Endodermal cell (in vitro differentiated cells): ENCODE data around the gene SLC9A5. TPM values are rescaled to one million over a fixed set of nuclear protein-coding genes. Genes with fewer than 3 reads are reported as not detected.

Experiments used
- DNase-seq: peaks from one replicate; pipeline ENCODE4 v3.0.0-alpha.2; 2017
- H3K27ac ChIP-seq: 2 replicates; pipeline ENCODE4 v1.5.1; 2013; ENCODE audit warnings: mild to moderate bottlenecking, low read depth, low read length, moderate library complexity
- H3K27me3 ChIP-seq: 2 replicates; pipeline ENCODE4 v1.6.1; 2013; ENCODE audit warnings: mild to moderate bottlenecking, low read length, moderate library complexity; ENCODE audit not compliant: insufficient read depth, control insufficient read depth, poor library complexity, severe bottlenecking
- H3K36me3 ChIP-seq: 2 replicates; pipeline ENCODE4 v1.7.0; 2013; ENCODE audit warnings: mild to moderate bottlenecking, low read length, moderate library complexity; ENCODE audit not compliant: control insufficient read depth, insufficient read depth
- H3K4me1 ChIP-seq: one replicate; pipeline ENCODE4 v1.7.0; 2013; ENCODE audit warnings: low read length; ENCODE audit not compliant: control insufficient read depth, insufficient read depth
- H3K4me3 ChIP-seq: 2 replicates; pipeline ENCODE4 v1.5.1; 2013; ENCODE audit warnings: mild to moderate bottlenecking, low read length, moderate library complexity
- H3K9ac ChIP-seq: 2 replicates; pipeline ENCODE4 v1.6.1; 2013; ENCODE audit warnings: mild to moderate bottlenecking, low read length, moderate library complexity; ENCODE audit not compliant: poor library complexity, severe bottlenecking; ENCODE audit errors: extremely low read depth
- H3K9me3 ChIP-seq: 2 replicates; pipeline ENCODE4 v1.6.1; 2013; ENCODE audit warnings: mild to moderate bottlenecking, low read length, moderate library complexity; ENCODE audit not compliant: control insufficient read depth
- H3K27ac Mint-ChIP-seq: 2 replicates; pipeline ENCODE4 v1.8.0; 2020; ENCODE audit warnings: mixed read lengths
- H3K27me3 Mint-ChIP-seq: 2 replicates; pipeline ENCODE4 v1.8.0; 2021; ENCODE audit warnings: mild to moderate bottlenecking, mixed read lengths; ENCODE audit not compliant: insufficient read depth
- H3K36me3 Mint-ChIP-seq: 2 replicates; pipeline ENCODE4 v1.8.0; 2020; ENCODE audit warnings: low read depth, mixed read lengths
- H3K4me1 Mint-ChIP-seq: 2 replicates; pipeline ENCODE4 v1.8.0; 2020; ENCODE audit warnings: mixed read lengths
- H3K4me3 Mint-ChIP-seq: 2 replicates; pipeline ENCODE4 v1.8.0; 2020; ENCODE audit warnings: mild to moderate bottlenecking, moderate library complexity, mixed read lengths
- H3K9me3 Mint-ChIP-seq: 2 replicates; pipeline ENCODE4 v1.8.0; 2020; ENCODE audit warnings: mild to moderate bottlenecking, mixed read lengths
- CTCF ChIP-seq: fragments of 200-600 bp; sonication (generic); conservative IDR thresholded peaks from 2 replicates; pipeline ENCODE4 v1.5.0; 2021; ENCODE audit warnings: antibody characterized with exemption, mild to moderate bottlenecking
- WGBS, 2 experiments: methylation state at CpG; one replicate each; pipeline versions ENCODE4 v1.1.5 to v1.1.7; 2013; ENCODE audit warnings: missing lambda C conversion rate in 2 of 2, mixed read lengths in 1 of 2; ENCODE audit not compliant: insufficient coverage in 1 of 2, insufficient read length in 1 of 2; 5-methylcytosine and 5-hydroxymethylcytosine counted together
- long read RNA-seq, 4 experiments: library from polyadenylated mRNA in 2 of 4; library from RNA in 1 of 4; library from capped mRNA in 1 of 4; stranded (forward) in 3 of 4; unstranded in 1 of 4; transcript quantifications; one replicate each; pipeline ENCODE4 v2.0.0, GENCODE V29; 2020 to 2021; ENCODE audit warnings: inconsistent platforms in 1 of 4
- polyA plus RNA-seq, 2 experiments: library from polyadenylated mRNA; stranded (reverse); fragments of 50-300 nt; gene quantifications; one replicate each; pipeline ENCODE4 v1.2.3, GENCODE V29; 2013
- total RNA-seq, 2 donors: library from RNA; stranded (reverse); fragmentation: NEBNext Ultra II Directional in 1 of 2; extraction: Animal tissue kit (Norgen Biotek cat#: 25700) in 1 of 2; gene quantifications; 2 replicates in 1 of 2; 3 replicates in 1 of 2; pipeline ENCODE4 v1.2.1, GENCODE V29; 2021

SLC9A5 gene
- total RNA-seq, result 1 to 10 TPM; 8.9 to 9.0 TPM
- polyA plus RNA-seq (2013, experiment 1 of 2), result 4.8 TPM
- polyA plus RNA-seq (2013, experiment 2 of 2), result 4.6 TPM
- long read RNA-seq, experiment 1, partial matches to known transcripts, result 1 of 1 reads
- long read RNA-seq, experiment 1, other reads (novel, unspliced or antisense), result 0 of 1 reads
- long read RNA-seq, experiment 2, transcript SLC9A5-201 (16 exons, 3,736 nt), result major isoform, 7 of 22 reads
- long read RNA-seq, experiment 2, partial matches to known transcripts, result 3 of 22 reads
- long read RNA-seq, experiment 2, other reads (novel, unspliced or antisense), result 11 of 22 reads
- long read RNA-seq, experiment 3, partial matches to known transcripts, result 1 of 6 reads
- long read RNA-seq, experiment 3, other reads (novel, unspliced or antisense), result 5 of 6 reads
- long read RNA-seq, experiment 4, result 0 reads

DNA sequence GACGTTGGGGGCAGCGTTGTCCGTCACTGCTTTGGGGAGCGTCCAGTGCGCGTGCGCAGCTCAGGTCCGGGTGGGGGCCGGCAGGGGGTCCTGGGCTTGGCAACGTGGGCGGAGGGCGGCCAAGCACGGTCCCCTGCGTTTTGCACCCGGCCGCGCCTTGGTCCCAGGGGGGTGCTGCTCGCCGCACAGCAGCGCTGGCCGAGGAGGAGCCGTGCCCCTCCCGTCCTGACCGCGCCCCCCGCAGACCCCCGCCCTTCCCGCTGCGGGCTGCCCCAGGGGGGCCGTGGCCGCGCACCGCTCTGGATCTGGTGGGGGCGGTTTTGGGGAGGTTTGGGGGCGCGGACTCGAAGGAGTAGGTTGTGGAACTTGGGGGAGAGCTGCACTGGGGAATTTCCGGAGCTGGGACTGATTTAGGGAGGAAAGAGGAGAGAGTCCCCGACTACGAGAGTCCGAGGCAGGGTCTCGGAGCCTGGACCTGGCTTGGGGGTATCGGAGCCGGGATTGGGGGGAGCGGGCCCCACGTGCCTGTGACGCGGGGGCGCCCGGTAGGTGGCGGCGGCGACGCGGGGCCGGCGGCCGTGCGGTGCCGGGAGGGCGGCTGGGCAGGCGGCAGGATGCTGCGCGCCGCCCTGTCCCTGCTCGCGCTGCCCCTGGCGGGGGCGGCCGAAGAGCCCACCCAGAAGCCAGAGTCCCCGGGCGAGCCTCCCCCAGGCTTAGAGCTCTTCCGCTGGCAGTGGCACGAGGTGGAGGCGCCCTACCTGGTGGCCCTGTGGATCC lies at the start of gene SLC9A5:
TSS of gene SLC9A5 (plus strand) at position 579 of the 777 bp plus-strand sequence. CDS start at position 615, 36 bp downstream.
- Mint-ChIP-seq H3K36me3 (no peaks in the 10 kb centered on the region), H3K9me3 (no peaks in the 10 kb centered on the region), H3K4me3 (peak within 1 kb of the TSS; percentile 86), H3K4me1 (peaks cover 24% of the 10 kb centered on the region), H3K27ac (peak within 1 kb of the TSS; percentile 27), H3K27me3 (peaks cover 27% of the 10 kb centered on the region)
- peak; percentile 54 for TF ChIP-seq CTCF
- 0 to 1% methylated on average over 20 to 75 of the region's 75 CpGs for WGBS, 2 experiments
- Histone ChIP-seq H3K27ac (no peak within 1 kb of the TSS), H3K9ac (peak within 1 kb of the TSS; percentile 55), H3K27me3 (no peaks in the 10 kb centered on the region), H3K4me3 (peak within 1 kb of the TSS; percentile 89), H3K36me3 (peaks cover 24% of the 10 kb centered on the region), H3K9me3 (no peaks in the 10 kb centered on the region), H3K4me1 (peaks cover 17% of the 10 kb centered on the region)
- peak; percentile 81 for DNase-seq

DNA sequence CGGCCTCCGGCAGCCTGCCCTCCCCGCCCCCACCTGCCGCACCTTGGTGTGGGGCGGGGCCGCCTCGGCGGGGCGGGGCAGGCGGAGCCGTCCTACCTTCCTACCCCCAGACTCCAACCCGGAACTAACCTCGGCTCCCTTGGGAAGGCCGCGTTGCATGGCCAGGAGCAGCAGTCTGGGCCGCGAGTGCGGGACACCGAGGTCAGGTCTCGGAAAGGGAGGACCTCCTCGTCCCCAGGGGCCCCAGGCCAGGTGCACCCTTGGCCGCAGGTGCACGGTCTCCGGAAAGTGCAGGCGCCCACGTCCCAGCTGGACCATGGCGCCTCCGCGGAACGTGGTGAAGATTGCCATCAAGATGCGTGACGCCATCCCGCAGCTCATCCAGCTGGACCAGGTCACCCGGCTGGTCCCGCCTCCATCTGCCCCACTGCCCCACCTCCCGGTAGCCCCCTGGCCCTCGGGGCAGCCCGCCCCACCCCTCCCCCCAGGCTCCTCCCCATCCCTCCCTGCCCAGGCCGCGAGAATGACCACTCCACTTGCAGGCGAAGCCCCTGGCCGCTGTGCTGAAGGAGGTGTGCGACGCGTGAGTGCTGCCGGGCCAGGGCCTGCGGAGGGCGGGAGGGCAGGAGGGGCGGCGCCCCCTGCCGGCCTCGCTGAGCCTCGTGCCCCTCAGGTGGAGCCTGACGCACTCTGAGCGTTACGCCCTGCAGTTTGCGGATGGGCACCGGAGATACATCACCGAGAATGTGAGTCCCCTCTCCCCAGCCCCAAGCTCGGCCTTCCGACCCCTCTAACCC lies 49.6 kb upstream of the SLC9A5 start, which contains the start of gene ELMO3:
TSS of gene ELMO3 (plus strand) at position 121 of the 797 bp plus-strand sequence. CDS start at position 317, 196 bp downstream.
- no peaks in the 10 kb centered on the region for H3K27me3 Mint-ChIP-seq
- 91 to 92% methylated on average over 25 to 58 of the region's 61 CpGs for WGBS, 2 experiments
- no peak within 1 kb of the TSS for H3K9ac ChIP-seq
- no peak within 1 kb of the TSS for H3K27ac ChIP-seq
- H3K36me3 ChIP-seq, result peaks cover 62% of the 10 kb centered on the region
- H3K36me3 Mint-ChIP-seq, result peaks cover 38% of the 10 kb centered on the region
- no peak within 1 kb of the TSS for H3K4me3 ChIP-seq
- H3K9me3 ChIP-seq, result no peaks in the 10 kb centered on the region
- H3K27ac Mint-ChIP-seq, result peak within 1 kb of the TSS; percentile 76
- H3K9me3 Mint-ChIP-seq, result no peaks in the 10 kb centered on the region
- H3K4me1 ChIP-seq, result no peaks in the 10 kb centered on the region
- TF ChIP-seq CTCF, result peak; percentile 85
- H3K27me3 ChIP-seq, result no peaks in the 10 kb centered on the region
- H3K4me1 Mint-ChIP-seq, result peaks cover 2% of the 10 kb centered on the region
- H3K4me3 Mint-ChIP-seq, result peak within 1 kb of the TSS; percentile 57
- DNase-seq, result peak; percentile 93

GRCh38 chr16:67199808-67200198 lies 49.0 kb upstream of the SLC9A5 start:
- Mint-ChIP-seq H3K4me1 (peaks cover 2% of the 10 kb centered on the region), H3K27ac (peak overlapping the region; percentile 76), H3K9me3 (no peaks in the 10 kb centered on the region), H3K27me3 (no peaks in the 10 kb centered on the region), H3K4me3 (peak overlapping the region; percentile 57), H3K36me3 (peaks cover 35% of the 10 kb centered on the region)
- no peak overlapping the region for H3K4me3 ChIP-seq
- no peak overlapping the region for H3K9ac ChIP-seq
- no peaks in the 10 kb centered on the region for H3K4me1 ChIP-seq
- WGBS, 2 experiments, result 91 to 93% methylated on average over 7 to 22 of the region's 22 CpGs
- H3K27me3 ChIP-seq, result no peaks in the 10 kb centered on the region
- H3K27ac ChIP-seq, result no peak overlapping the region
- peak; percentile 67 for TF ChIP-seq CTCF
- peaks cover 59% of the 10 kb centered on the region for H3K36me3 ChIP-seq
- peak; percentile 86 for DNase-seq
- H3K9me3 ChIP-seq, result no peaks in the 10 kb centered on the region
